Trophoblast cell (in vitro differentiated cells and primary cell): ENCODE data around the gene ZC3H10.

ENCODE experiments used
- DNase-seq, 2 donors: peaks; one replicate each; pipeline ENCODE4 v3.0.0-alpha.2; 2016
- H2AFZ ChIP-seq: 2 replicates; pipeline ENCODE4 v1.6.1; 2013; ENCODE audit warnings: low read length, moderate library complexity, mild to moderate bottlenecking; ENCODE audit not compliant: insufficient read depth, poor library complexity
- H2AK5ac ChIP-seq: 2 replicates; pipeline ENCODE4 v1.6.1; 2013; ENCODE audit warnings: mild to moderate bottlenecking, low read length
- H2BK120ac ChIP-seq: 2 replicates; pipeline ENCODE4 v1.6.1; 2013; ENCODE audit warnings: low read length, mild to moderate bottlenecking, moderate library complexity; ENCODE audit not compliant: insufficient read depth, poor library complexity
- H2BK12ac ChIP-seq: 2 replicates; pipeline ENCODE4 v1.6.1; 2013; ENCODE audit warnings: mild to moderate bottlenecking, low read length, moderate library complexity
- H2BK5ac ChIP-seq: 2 replicates; pipeline ENCODE4 v1.6.1; 2013; ENCODE audit warnings: low read length, low read depth, moderate library complexity, mild to moderate bottlenecking; ENCODE audit not compliant: poor library complexity
- H3K14ac ChIP-seq: 2 replicates; pipeline ENCODE4 v1.6.1; 2013; ENCODE audit warnings: mild to moderate bottlenecking, low read length
- H3K18ac ChIP-seq: 2 replicates; pipeline ENCODE4 v1.6.1; 2013; ENCODE audit warnings: mild to moderate bottlenecking, low read length
- H3K23ac ChIP-seq: 2 replicates; pipeline ENCODE4 v1.6.1; 2013; ENCODE audit warnings: low read length
- H3K27ac ChIP-seq: 2 replicates; pipeline ENCODE4 v1.5.1; 2013; ENCODE audit warnings: low read depth, mild to moderate bottlenecking, inconsistent platforms, low read length, moderate library complexity
- H3K27me3 ChIP-seq: 2 replicates; pipeline ENCODE4 v1.6.1; 2013; ENCODE audit warnings: inconsistent platforms, mild to moderate bottlenecking, low read length, moderate library complexity; ENCODE audit not compliant: insufficient read depth
- H3K36me3 ChIP-seq, 2 experiments: 1 replicate in 1 of 2; 2 replicates in 1 of 2; pipeline ENCODE4 v1.6.1; 2013; ENCODE audit warnings: low read length in 2 of 2, mild to moderate bottlenecking in 2 of 2, moderate library complexity in 1 of 2; ENCODE audit not compliant: insufficient read depth in 2 of 2, control insufficient read depth in 1 of 2
- H3K4ac ChIP-seq: 2 replicates; pipeline ENCODE4 v1.6.1; 2013; ENCODE audit warnings: low read depth, mild to moderate bottlenecking, low read length, moderate library complexity
- H3K4me1 ChIP-seq, 2 experiments: 1 replicate in 1 of 2; 2 replicates in 1 of 2; pipeline ENCODE4 v1.6.1; 2013; ENCODE audit warnings: low read length in 2 of 2, mild to moderate bottlenecking in 2 of 2, moderate library complexity in 1 of 2; ENCODE audit not compliant: insufficient read depth in 2 of 2, control insufficient read depth in 1 of 2
- H3K4me2 ChIP-seq: 2 replicates; pipeline ENCODE4 v1.6.1; 2013; ENCODE audit warnings: inconsistent platforms, mild to moderate bottlenecking, low read length, moderate library complexity
- H3K4me3 ChIP-seq: 2 replicates; pipeline ENCODE4 v1.5.1; 2013; ENCODE audit warnings: mild to moderate bottlenecking, low read depth, low read length, inconsistent platforms
- H3K79me1 ChIP-seq: one replicate; pipeline ENCODE4 v1.6.1; 2013; ENCODE audit warnings: low read length
- H3K79me2 ChIP-seq: 2 replicates; pipeline ENCODE4 v1.6.1; 2013; ENCODE audit warnings: low read length, mild to moderate bottlenecking; ENCODE audit not compliant: control insufficient read depth, insufficient read depth, poor library complexity
- H3K9ac ChIP-seq: 2 replicates; pipeline ENCODE4 v1.6.1; 2013; ENCODE audit warnings: mild to moderate bottlenecking, low read length
- H3K9me3 ChIP-seq: 2 replicates; pipeline ENCODE4 v1.6.1; 2013; ENCODE audit warnings: low read depth, mild to moderate bottlenecking, control low read depth, inconsistent platforms, low read length; ENCODE audit not compliant: insufficient read depth
- H4K12ac ChIP-seq: 2 replicates; pipeline ENCODE4 v1.6.1; 2013; ENCODE audit warnings: low read depth, mild to moderate bottlenecking, low read length, moderate library complexity
- H4K8ac ChIP-seq: 2 replicates; pipeline ENCODE4 v1.6.1; 2013; ENCODE audit warnings: low read depth, mild to moderate bottlenecking, low read length, moderate library complexity
- H4K91ac ChIP-seq: one replicate; pipeline ENCODE4 v1.6.1; 2013; ENCODE audit warnings: low read depth, mild to moderate bottlenecking, low read length, moderate library complexity
- WGBS: extraction: QIAGEN DNeasy Blood & Tissue Kit; methylation state at CpG from one replicate; pipeline ENCODE4 v1.1.7; 2013; ENCODE audit warnings: missing lambda C conversion rate; ENCODE audit not compliant: insufficient read length, insufficient coverage; ENCODE audit errors: extremely low coverage; 5-methylcytosine and 5-hydroxymethylcytosine counted together

ZC3H10 gene

GRCh38 chr12:56081393-56082347 is 36.4 kb upstream of the ZC3H10 start:
- Histone ChIP-seq H4K91ac (peak overlapping the region; percentile 28), H3K23ac (no peak overlapping the region)

GRCh38 chr12:56082382-56082781 is 35.7 kb upstream of the ZC3H10 start:
- H4K12ac ChIP-seq, result no peak overlapping the region
- WGBS, result no CpG with 5 or more reads among the region's 2 CpGs

More at GRCh38 chr12:56081393-56082347, 36.4 kb upstream of the ZC3H10 start:
- Histone ChIP-seq H3K4me1 (peaks cover 18 to 19% of the 10 kb centered on the region in 2 experiments), H3K79me2 (peaks cover 22% of the 10 kb centered on the region), H2AFZ (no peak overlapping the region), H3K79me1 (peaks cover 17% of the 10 kb centered on the region), H3K9ac (no peak overlapping the region), H3K27ac (no peak overlapping the region), H4K12ac (peak overlapping the region; percentile 17), H3K27me3 (no peaks in the 10 kb centered on the region), H2BK12ac (no peak overlapping the region), H3K36me3 (peaks cover 7 to 10% of the 10 kb centered on the region in 2 experiments), H2BK5ac (no peak overlapping the region), H2AK5ac (no peak overlapping the region), H3K4me2 (peak overlapping the region; percentile 98), H3K18ac (peak overlapping the region; percentile 73), H2BK120ac (peak overlapping the region; percentile 29), H3K9me3 (no peaks in the 10 kb centered on the region), H3K4me3 (no peak overlapping the region), H4K8ac (no peak overlapping the region), H3K14ac (peak overlapping the region; percentile 29), H3K4ac (peak overlapping the region; percentile 87)
- no peak for DNase-seq
- no CpG with 5 or more reads among the region's 6 CpGs for WGBS

GRCh38 chr12:56082967-56083366 is 35.1 kb upstream of the ZC3H10 start:
- Histone ChIP-seq H3K79me2 (peaks cover 22% of the 10 kb centered on the region), H3K36me3 (peaks cover 17 to 21% of the 10 kb centered on the region in 2 experiments), H3K27ac (no peak overlapping the region), H3K4me2 (no peak overlapping the region), H3K23ac (no peak overlapping the region), H4K8ac (no peak overlapping the region), H3K27me3 (no peaks in the 10 kb centered on the region), H3K4me3 (no peak overlapping the region), H2BK120ac (no peak overlapping the region), H3K18ac (no peak overlapping the region), H3K14ac (no peak overlapping the region), H2BK12ac (no peak overlapping the region), H3K4me1 (peaks cover 20% of the 10 kb centered on the region in 2 experiments), H2AK5ac (no peak overlapping the region), H3K79me1 (peaks cover 17% of the 10 kb centered on the region), H2AFZ (no peak overlapping the region), H4K91ac (no peak overlapping the region), H4K12ac (no peak overlapping the region), H3K9me3 (no peaks in the 10 kb centered on the region), H3K4ac (no peak overlapping the region), H2BK5ac (no peak overlapping the region), H3K9ac (no peak overlapping the region)
- WGBS, result no CpG with 5 or more reads among the region's 3 CpGs
- no peak for DNase-seq

More at GRCh38 chr12:56082382-56082781, 35.7 kb upstream of the ZC3H10 start:
- H3K14ac ChIP-seq, result no peak overlapping the region
- H2BK12ac ChIP-seq, result no peak overlapping the region
- H3K79me2 ChIP-seq, result peaks cover 22% of the 10 kb centered on the region
- no peak overlapping the region for H4K8ac ChIP-seq
- H3K9me3 ChIP-seq, result no peaks in the 10 kb centered on the region
- peaks cover 11 to 15% of the 10 kb centered on the region in 2 experiments for H3K36me3 ChIP-seq
- H3K27ac ChIP-seq, result no peak overlapping the region
- no peak overlapping the region for H4K91ac ChIP-seq
- H2BK5ac ChIP-seq, result no peak overlapping the region
- no peak overlapping the region for H2BK120ac ChIP-seq
- DNase-seq, result no peak
- no peak overlapping the region for H3K4me3 ChIP-seq
- peaks cover 20% of the 10 kb centered on the region in 2 experiments for H3K4me1 ChIP-seq
- no peak overlapping the region for H3K4me2 ChIP-seq
- H3K4ac ChIP-seq, result peak overlapping the region; percentile 42
- H3K23ac ChIP-seq, result no peak overlapping the region
- no peak overlapping the region for H2AFZ ChIP-seq
- H2AK5ac ChIP-seq, result no peak overlapping the region
- peaks cover 17% of the 10 kb centered on the region for H3K79me1 ChIP-seq
- H3K9ac ChIP-seq, result no peak overlapping the region
- H3K27me3 ChIP-seq, result no peaks in the 10 kb centered on the region
- H3K18ac ChIP-seq, result no peak overlapping the region

- peak in 1 of 2 donors; percentile 46 for DNase-seq
- Histone ChIP-seq H3K18ac (no peak overlapping the region), H3K4me2 (no peak overlapping the region), H2BK12ac (no peak overlapping the region), H3K23ac (no peak overlapping the region), H3K36me3 (peaks cover 29 to 32% of the 10 kb centered on the region in 2 experiments), H3K27ac (no peak overlapping the region), H3K79me2 (peaks cover 15% of the 10 kb centered on the region), H3K79me1 (peaks cover 9% of the 10 kb centered on the region), H2AK5ac (no peak overlapping the region), H3K4me3 (no peak overlapping the region), H2BK120ac (no peak overlapping the region), H3K9me3 (no peaks in the 10 kb centered on the region), H3K4ac (no peak overlapping the region), H2AFZ (no peak overlapping the region), H3K4me1 (peaks cover 20% of the 10 kb centered on the region in 2 experiments), H4K91ac (no peak overlapping the region), H3K9ac (no peak overlapping the region), H4K12ac (no peak overlapping the region), H3K27me3 (no peaks in the 10 kb centered on the region), H2BK5ac (no peak overlapping the region), H3K14ac (no peak overlapping the region), H4K8ac (no peak overlapping the region)
- no CpG with 5 or more reads among the region's 15 CpGs for WGBS
Measured at GRCh38 chr12:56084958-56085543, 33.0 kb upstream of the ZC3H10 start.
